H9 (cell line): ENCODE results near the gene GDI2. TPM values are rescaled to one million over a fixed set of nuclear protein-coding genes. Genes with fewer than 3 reads are reported as not detected.
A peak's percentile ranks its signal among the peaks of the same experiment; 100 is the strongest.

Experiments
- DNase-seq: peaks from one replicate; pipeline ENCODE4 v3.0.0-alpha.2; 2017
- H2AFZ ChIP-seq: one replicate; pipeline ENCODE4 v1.6.1; 2013; ENCODE audit warnings: mild to moderate bottlenecking, low read length, control low read depth, moderate library complexity
- H2AK5ac ChIP-seq: 2 replicates; pipeline ENCODE4 v1.6.1; 2013; ENCODE audit warnings: low read length, control low read depth, mixed read lengths; ENCODE audit not compliant: insufficient read length
- H2BK120ac ChIP-seq: one replicate; pipeline ENCODE4 v1.6.1; 2013; ENCODE audit warnings: low read depth, mild to moderate bottlenecking, low read length, control low read depth, inconsistent platforms; ENCODE audit not compliant: poor library complexity, severe bottlenecking
- H2BK12ac ChIP-seq: 2 replicates; pipeline ENCODE4 v1.6.1; 2013; ENCODE audit warnings: low read length, control low read depth, mixed read lengths, low read depth; ENCODE audit not compliant: insufficient read length
- H2BK15ac ChIP-seq: 2 replicates; pipeline ENCODE4 v1.6.1; 2013; ENCODE audit warnings: low read depth, low read length, control low read depth
- H2BK20ac ChIP-seq: one replicate; pipeline ENCODE4 v1.6.1; 2013; ENCODE audit warnings: low read depth, mild to moderate bottlenecking, low read length, control low read depth, inconsistent platforms; ENCODE audit not compliant: poor library complexity, severe bottlenecking
- H2BK5ac ChIP-seq: 2 replicates; pipeline ENCODE4 v1.6.1; 2013; ENCODE audit warnings: low read length, control low read depth, mixed read lengths; ENCODE audit not compliant: insufficient read length
- H3K14ac ChIP-seq: 2 replicates; pipeline ENCODE4 v1.6.1; 2013; ENCODE audit warnings: low read length, control low read depth; ENCODE audit not compliant: insufficient read depth
- H3K18ac ChIP-seq: 2 replicates; pipeline ENCODE4 v1.6.1; 2013; ENCODE audit warnings: low read depth, mild to moderate bottlenecking, mixed read lengths, low read length, control low read depth; ENCODE audit not compliant: insufficient read length
- H3K23ac ChIP-seq: 2 replicates; pipeline ENCODE4 v1.6.1; 2013; ENCODE audit warnings: low read length, control low read depth, mixed read lengths, low read depth; ENCODE audit not compliant: insufficient read length
- H3K23me2 ChIP-seq: 2 replicates; pipeline ENCODE4 v1.6.1; 2013; ENCODE audit warnings: low read depth, mild to moderate bottlenecking, mixed read lengths, low read length, control low read depth; ENCODE audit not compliant: insufficient read length, poor library complexity, severe bottlenecking
- H3K27ac ChIP-seq: 2 replicates; pipeline ENCODE4 v1.5.1; 2013; ENCODE audit warnings: low read length, control low read depth, mixed read lengths, low read depth; ENCODE audit not compliant: insufficient read length
- H3K27me3 ChIP-seq: 2 replicates; pipeline ENCODE4 v1.6.1; 2013; ENCODE audit warnings: low read length, control low read depth, inconsistent platforms; ENCODE audit not compliant: insufficient read depth
- H3K4ac ChIP-seq: 2 replicates; pipeline ENCODE4 v1.6.1; 2013; ENCODE audit warnings: low read depth, mild to moderate bottlenecking, control low read depth, inconsistent platforms, low read length, moderate library complexity
- H3K4me1 ChIP-seq: 2 replicates; pipeline ENCODE4 v1.6.1; 2013; ENCODE audit warnings: low read length, control low read depth, inconsistent platforms; ENCODE audit not compliant: insufficient read depth
- H3K4me2 ChIP-seq: 2 replicates; pipeline ENCODE4 v1.6.1; 2013; ENCODE audit warnings: low read length, control low read depth, mixed read lengths; ENCODE audit not compliant: insufficient read length, insufficient read depth
- H3K56ac ChIP-seq: 2 replicates; pipeline ENCODE4 v1.6.1; 2013; ENCODE audit warnings: low read depth, mild to moderate bottlenecking, mixed read lengths, low read length, control low read depth; ENCODE audit not compliant: insufficient read length
- H3K79me1 ChIP-seq: 2 replicates; pipeline ENCODE4 v1.6.1; 2013; ENCODE audit warnings: low read depth, mild to moderate bottlenecking, moderate library complexity, low read length, control low read depth, inconsistent platforms; ENCODE audit not compliant: insufficient read depth, poor library complexity, severe bottlenecking
- H3K79me2 ChIP-seq: 2 replicates; pipeline ENCODE4 v1.6.1; 2013; ENCODE audit warnings: low read length, control low read depth, inconsistent platforms; ENCODE audit not compliant: insufficient read depth
- H3K9ac ChIP-seq: 2 replicates; pipeline ENCODE4 v1.6.1; 2013; ENCODE audit warnings: low read length, control low read depth, mixed read lengths; ENCODE audit not compliant: insufficient read length; ENCODE audit errors: extremely low read depth
- H3K9me3 ChIP-seq: one replicate; pipeline ENCODE4 v1.6.1; 2013; ENCODE audit warnings: low read depth, low read length, inconsistent platforms; ENCODE audit not compliant: control insufficient read depth
- H3T11ph ChIP-seq: one replicate; pipeline ENCODE4 v1.6.1; 2013; ENCODE audit warnings: mild to moderate bottlenecking, low read length, control low read depth, inconsistent platforms
- H4K20me1 ChIP-seq: one replicate; pipeline ENCODE4 v1.6.1; 2013; ENCODE audit not compliant: control insufficient read depth, insufficient read length, insufficient read depth
- H4K5ac ChIP-seq: 2 replicates; pipeline ENCODE4 v1.6.1; 2013; ENCODE audit warnings: low read depth, mild to moderate bottlenecking, mixed read lengths, low read length, control low read depth; ENCODE audit not compliant: insufficient read length
- H4K8ac ChIP-seq: replicated peaks from 2 replicates; pipeline ENCODE4 v1.6.1; 2013; ENCODE audit warnings: low read length, control low read depth, mixed read lengths, low read depth; ENCODE audit not compliant: insufficient read length
- H4K91ac ChIP-seq: 2 replicates; pipeline ENCODE4 v1.6.1; 2013; ENCODE audit warnings: low read depth, mild to moderate bottlenecking, moderate library complexity, mixed read lengths, low read length, control low read depth; ENCODE audit not compliant: insufficient read length
- H3K27ac Mint-ChIP-seq, 3 experiments: 2 replicates in 2 of 3; 3 replicates in 1 of 3; pipeline ENCODE4 v1.8.0; 2020 to 2021; ENCODE audit warnings: mixed read lengths in 3 of 3, mild to moderate bottlenecking in 1 of 3, moderate library complexity in 1 of 3
- H3K27me3 Mint-ChIP-seq: 2 replicates; pipeline ENCODE4 v1.8.0; 2021; ENCODE audit warnings: low read depth, mild to moderate bottlenecking, moderate library complexity, mixed read lengths
- H3K36me3 Mint-ChIP-seq, 3 experiments: 2 replicates in 2 of 3; 3 replicates in 1 of 3; pipeline ENCODE4 v1.8.0; 2020 to 2021; ENCODE audit warnings: low read depth in 3 of 3, mixed read lengths in 3 of 3; ENCODE audit not compliant: insufficient read depth in 1 of 3
- H3K4me1 Mint-ChIP-seq, 2 experiments: 2 replicates each; pipeline ENCODE4 v1.8.0; 2020; ENCODE audit warnings: mixed read lengths in 2 of 2
- H3K4me3 Mint-ChIP-seq, 2 experiments: 2 replicates in 1 of 2; 3 replicates in 1 of 2; pipeline ENCODE4 v1.8.0; 2020 to 2021; ENCODE audit warnings: mild to moderate bottlenecking in 2 of 2, mixed read lengths in 2 of 2, moderate library complexity in 1 of 2
- H3K9me3 Mint-ChIP-seq, 2 experiments: 2 replicates in 1 of 2; 3 replicates in 1 of 2; pipeline ENCODE4 v1.8.0; 2020; ENCODE audit warnings: mild to moderate bottlenecking in 2 of 2, mixed read lengths in 2 of 2, moderate library complexity in 1 of 2
- WGBS: extraction: QIAGEN DNeasy Blood & Tissue Kit; methylation state at CpG from one replicate; pipeline ENCODE4 v1.1.7; 2013; ENCODE audit warnings: missing lambda C conversion rate, low lambda C conversion rate, mixed read lengths; ENCODE audit not compliant: insufficient read length; ENCODE audit errors: extremely low coverage; 5-methylcytosine and 5-hydroxymethylcytosine counted together
- total RNA-seq: library from RNA; stranded (reverse); gene quantifications from 2 replicates; pipeline ENCODE4 v1.2.1, GENCODE V29; 2021
- TF ChIP-seq, protein P1 (sequence below): fragments of 200-600 bp; sonication (generic); conservative IDR thresholded peaks from 3 replicates; pipeline ENCODE4 v1.8.0; 2021; ENCODE audit warnings: antibody characterized with exemption, mild to moderate bottlenecking

The GDI2 gene
- total RNA-seq, 1 experiment from 2014 or later = 351 TPM

DNA sequence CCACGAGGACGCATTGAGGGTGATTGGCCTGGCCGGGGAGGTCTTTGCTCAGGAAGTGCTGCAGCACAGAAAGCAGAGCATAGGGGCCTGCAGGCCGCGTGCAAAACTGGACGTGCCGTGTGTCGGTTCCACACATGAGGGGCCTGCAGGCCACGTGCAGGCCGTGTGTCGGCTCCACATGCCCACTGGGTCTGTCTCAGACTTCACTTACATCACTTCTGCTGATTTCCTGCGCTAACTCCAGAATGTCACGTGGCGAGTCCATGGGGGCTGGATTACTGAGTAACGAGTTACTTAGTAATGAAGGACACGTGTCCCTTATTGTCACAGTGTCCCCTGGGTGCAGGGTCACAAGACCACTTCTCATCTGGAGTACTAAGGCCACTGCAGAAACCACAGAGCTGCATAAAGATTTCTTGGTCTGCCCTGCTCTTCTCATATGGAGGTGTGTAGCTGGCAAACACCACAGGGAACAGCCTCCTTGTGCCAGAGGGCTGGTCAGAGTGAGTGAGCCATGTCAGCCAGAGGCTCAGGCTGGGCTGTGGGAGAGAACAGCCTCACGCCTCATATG is 60.8 kb downstream of the GDI2 start:
- H4K91ac ChIP-seq = no peak overlapping the region
- no peaks in the 10 kb centered on the region for H4K20me1 ChIP-seq
- H3K56ac ChIP-seq = no peak overlapping the region
- H3T11ph ChIP-seq = no peak overlapping the region
- DNase-seq = no peak
- no peaks in the 10 kb centered on the region for H3K27me3 Mint-ChIP-seq
- peak overlapping the region; percentile 50 to 94 (median 85); a peak in 5 of 7 replicates for H3K27ac Mint-ChIP-seq
- H3K4me1 Mint-ChIP-seq = peaks cover 42 to 52% of the 10 kb centered on the region in 2 experiments
- no peak overlapping the region for H3K18ac ChIP-seq
- no peak overlapping the region for H3K14ac ChIP-seq
- H2AK5ac ChIP-seq = no peak overlapping the region
- H3K79me1 ChIP-seq = no peaks in the 10 kb centered on the region
- no peak overlapping the region for H3K27ac ChIP-seq
- no peak overlapping the region for H2AFZ ChIP-seq
- no peaks in the 10 kb centered on the region for H3K9me3 ChIP-seq
- H2BK12ac ChIP-seq = no peak overlapping the region
- no peak overlapping the region for H3K9ac ChIP-seq
- H3K23me2 ChIP-seq = no peaks in the 10 kb centered on the region
- peak overlapping the region in 1 of 2 experiments; percentile 53; a peak in 3 of 5 replicates for H3K4me3 Mint-ChIP-seq
- peaks cover 19 to 50% (median 38%) of the 10 kb centered on the region in 3 experiments for H3K36me3 Mint-ChIP-seq
- H2BK15ac ChIP-seq = no peak overlapping the region
- no peaks in the 10 kb centered on the region for H3K79me2 ChIP-seq
- no peaks in the 10 kb centered on the region for H3K9me3 Mint-ChIP-seq
- no peak overlapping the region for H2BK5ac ChIP-seq
- H3K23ac ChIP-seq = no peak overlapping the region
- no peak overlapping the region for H2BK20ac ChIP-seq
- no peaks in the 10 kb centered on the region for H3K27me3 ChIP-seq
- H4K8ac ChIP-seq = no peak overlapping the region
- TF ChIP-seq, protein P1, sequence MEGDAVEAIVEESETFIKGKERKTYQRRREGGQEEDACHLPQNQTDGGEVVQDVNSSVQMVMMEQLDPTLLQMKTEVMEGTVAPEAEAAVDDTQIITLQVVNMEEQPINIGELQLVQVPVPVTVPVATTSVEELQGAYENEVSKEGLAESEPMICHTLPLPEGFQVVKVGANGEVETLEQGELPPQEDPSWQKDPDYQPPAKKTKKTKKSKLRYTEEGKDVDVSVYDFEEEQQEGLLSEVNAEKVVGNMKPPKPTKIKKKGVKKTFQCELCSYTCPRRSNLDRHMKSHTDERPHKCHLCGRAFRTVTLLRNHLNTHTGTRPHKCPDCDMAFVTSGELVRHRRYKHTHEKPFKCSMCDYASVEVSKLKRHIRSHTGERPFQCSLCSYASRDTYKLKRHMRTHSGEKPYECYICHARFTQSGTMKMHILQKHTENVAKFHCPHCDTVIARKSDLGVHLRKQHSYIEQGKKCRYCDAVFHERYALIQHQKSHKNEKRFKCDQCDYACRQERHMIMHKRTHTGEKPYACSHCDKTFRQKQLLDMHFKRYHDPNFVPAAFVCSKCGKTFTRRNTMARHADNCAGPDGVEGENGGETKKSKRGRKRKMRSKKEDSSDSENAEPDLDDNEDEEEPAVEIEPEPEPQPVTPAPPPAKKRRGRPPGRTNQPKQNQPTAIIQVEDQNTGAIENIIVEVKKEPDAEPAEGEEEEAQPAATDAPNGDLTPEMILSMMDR = no peak
- H4K5ac ChIP-seq = no peak overlapping the region
- no CpG with 5 or more reads among the region's 17 CpGs for WGBS
- H3K4ac ChIP-seq = no peak overlapping the region
- H3K4me1 ChIP-seq = peaks cover 4% of the 10 kb centered on the region; the same call in 1 of the 2 replicates
- H2BK120ac ChIP-seq = no peak overlapping the region
- no peak overlapping the region for H3K4me2 ChIP-seq
